HG02870 (cell line): ENCODE measurements around the gene TSPAN15.

Source experiments
- ATAC-seq: cut with Tn5 transposase; IDR thresholded peaks from one replicate; pipeline ENCODE4 v1.9.1; 2021; ENCODE audit warnings: mild to moderate bottlenecking, moderate library complexity; ENCODE audit not compliant: unreplicated experiment

Gene TSPAN15

DNA sequence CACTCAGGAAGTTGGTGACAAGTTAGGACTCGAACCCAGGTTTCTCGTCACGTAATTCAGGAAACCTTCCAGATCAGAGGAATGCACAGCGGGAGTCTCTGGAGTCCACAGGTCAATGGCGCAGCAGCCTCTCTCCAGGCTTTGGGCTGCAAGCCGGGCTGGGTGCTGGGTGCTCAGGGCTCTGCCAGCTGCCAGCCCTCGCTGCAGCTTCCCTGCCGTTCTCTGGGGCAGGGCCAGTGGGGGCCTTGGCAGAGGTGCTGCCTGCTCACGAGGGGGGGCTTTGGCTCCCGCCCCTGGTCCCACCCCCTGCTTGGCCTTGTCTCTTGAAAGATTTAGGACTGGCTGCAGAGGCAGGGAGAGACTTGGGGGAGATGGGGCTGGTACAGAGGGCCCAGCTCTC is 34.6 kb upstream of the TSPAN15 start, which contains the start of gene TACR2:
Gene TACR2, minus strand, starts transcription at position 224 of the 400 bp plus-strand sequence. CDS start 595 bp downstream, outside the sequence.
- no peak for ATAC-seq

DNA sequence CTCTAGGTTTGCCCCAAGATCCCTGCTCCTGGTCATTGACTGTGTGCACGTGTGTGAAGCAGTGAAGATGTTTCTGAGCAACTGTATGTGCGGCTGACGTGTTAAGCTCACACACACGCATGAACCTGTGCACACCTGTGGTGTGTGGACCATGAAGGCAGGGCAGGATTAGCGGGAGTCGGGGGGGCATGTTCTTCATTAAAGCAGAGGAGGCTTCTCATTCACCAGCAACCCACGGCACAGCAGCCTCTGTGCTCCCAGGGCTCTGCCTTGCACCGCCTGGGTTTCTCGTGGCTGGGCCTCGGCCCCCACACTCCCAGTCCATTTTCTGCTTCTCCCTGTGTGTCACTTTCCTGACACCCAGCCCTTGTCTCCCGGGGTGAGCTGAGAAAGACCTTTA is 33.7 kb upstream of the TSPAN15 start:
- no peak for ATAC-seq

DNA sequence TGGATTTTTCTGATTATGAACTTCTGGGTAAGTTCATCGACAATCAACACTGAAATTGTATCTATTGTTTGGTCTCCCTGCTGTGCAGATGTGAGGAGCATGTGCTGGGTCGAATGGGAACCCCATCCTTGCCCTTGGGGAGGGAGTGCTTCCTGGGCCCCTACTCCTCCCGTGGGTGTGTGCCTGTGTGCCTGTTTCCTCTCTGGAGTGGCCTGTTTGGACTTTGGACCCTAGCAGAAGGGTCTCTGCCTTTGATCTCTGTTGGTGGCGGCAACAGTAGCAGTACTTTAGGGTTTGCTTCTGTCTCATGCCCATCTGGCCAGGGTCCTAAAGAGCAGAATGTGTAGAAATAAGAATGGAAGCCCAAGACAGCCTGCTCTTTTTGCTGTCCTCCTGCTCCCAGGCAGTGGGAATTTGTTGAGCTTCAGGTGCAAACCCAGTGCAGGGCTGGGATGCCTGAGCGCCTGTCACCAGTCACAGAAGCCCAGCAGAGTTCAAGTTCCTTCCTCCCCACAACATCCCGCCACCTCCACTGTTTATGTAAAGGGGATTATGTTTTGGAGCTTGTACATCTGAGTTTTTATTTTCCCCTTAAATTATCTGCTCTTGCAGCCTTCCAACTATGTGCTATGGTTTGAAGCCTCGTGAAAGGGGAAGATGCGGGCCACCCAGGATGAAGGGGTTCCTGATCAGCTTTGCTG is 33.1 kb upstream of the TSPAN15 start:
- no peak for ATAC-seq

DNA sequence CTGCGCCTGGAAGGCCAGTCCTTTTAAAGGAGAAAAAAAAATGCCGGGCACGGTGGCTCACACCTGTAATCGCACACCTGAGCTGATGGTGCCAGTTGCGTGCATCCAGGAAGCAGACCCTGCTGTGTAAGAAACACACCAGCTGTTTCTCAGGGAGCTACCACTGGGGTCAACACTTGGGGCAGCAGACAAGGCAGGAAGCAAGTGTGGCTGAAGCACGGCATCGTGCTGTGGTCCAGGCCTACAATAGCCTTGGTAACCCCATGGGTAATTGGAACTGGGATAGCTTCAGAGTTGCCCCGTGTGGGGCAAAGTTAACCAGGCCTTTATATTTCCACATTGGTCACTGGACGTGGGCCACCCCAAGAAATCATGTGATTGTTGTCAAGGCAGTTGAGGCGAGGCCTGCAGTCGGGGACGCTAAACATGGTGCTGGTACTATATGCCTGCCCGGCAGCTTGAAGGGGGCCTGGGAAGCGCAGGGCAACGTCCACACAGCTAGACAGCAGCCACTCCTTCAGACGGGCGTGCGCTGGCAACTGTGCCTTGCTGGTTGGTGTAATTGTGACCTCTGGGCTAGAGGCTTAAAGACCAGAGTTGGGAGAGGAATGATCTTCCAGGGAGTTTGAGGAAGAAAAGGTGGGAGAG is 32.0 kb upstream of the TSPAN15 start:
- no peak for ATAC-seq

DNA sequence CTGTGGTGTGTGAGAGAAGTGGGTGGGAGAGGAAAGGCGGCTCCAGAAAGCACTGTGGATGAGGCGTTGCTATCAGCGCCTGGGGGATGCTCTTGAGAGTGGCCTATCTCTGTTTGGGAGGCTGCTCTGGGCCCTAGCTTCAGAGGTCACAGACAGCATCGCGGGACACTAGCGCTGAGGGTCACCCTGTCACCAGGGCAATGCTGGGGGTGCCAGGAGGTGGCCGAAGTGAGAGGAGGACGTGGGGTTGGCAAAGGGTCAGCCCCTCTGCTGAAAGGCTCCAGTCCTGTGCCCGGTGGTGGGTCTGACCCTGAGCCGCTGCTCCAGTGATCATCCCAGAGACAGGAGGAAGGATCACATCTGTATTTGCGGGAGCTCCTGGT is 31.5 kb upstream of the TSPAN15 start:
- no peak for ATAC-seq

DNA sequence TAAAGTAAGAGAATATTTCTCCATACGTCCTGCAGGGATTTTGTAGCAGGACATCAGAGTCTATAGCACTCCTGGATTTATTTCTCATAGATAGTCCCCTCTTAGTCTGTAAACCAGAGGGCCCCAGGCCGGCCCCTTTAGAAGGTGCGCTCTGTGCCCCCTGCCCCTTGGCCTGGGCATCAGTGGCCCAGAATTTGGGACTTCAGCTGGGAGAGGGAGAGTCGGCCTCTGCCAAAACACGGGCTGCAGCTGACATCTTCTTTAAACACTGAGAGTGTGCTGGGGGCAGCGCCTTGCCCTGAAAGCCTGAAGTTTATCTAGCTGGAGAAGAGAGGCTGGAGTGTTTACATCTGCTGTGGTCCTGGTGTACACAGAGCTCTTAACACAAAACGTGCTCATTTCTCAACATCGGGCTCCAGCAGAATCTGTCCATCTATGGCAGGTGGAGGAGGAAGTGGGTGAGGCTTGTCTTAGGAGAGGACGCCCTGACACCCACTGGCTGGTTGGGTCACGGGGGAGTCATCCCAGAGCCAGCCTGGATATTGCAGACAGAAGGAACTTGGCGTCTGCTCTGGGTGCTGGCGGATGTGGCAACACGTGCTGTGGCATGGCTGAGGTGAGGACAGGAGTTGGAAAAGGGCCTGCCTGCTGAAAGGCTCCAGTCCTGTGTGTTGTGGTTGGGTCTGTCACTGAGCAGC is 29.5 kb upstream of the TSPAN15 start:
- no peak for ATAC-seq

DNA sequence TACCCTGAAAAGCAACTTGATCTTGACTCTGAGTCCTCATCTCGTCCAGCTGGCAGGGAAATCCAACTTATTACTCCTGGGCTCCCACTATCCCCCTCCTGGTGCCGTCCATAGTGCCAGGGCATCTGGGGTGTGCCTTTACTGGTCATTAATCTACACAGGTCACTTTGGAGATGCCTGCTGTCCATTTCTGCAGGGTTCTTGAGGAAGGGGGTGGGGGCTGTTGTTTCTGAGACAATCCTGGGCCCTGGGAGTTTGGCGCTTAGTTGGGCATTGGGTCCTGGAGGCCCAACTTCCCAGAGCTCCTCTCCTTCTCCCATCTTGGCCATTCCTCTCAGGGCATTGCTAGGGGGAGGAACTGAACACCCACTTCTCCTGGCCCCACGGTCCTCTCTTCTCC is 28.6 kb upstream of the TSPAN15 start:
- no peak for ATAC-seq

DNA sequence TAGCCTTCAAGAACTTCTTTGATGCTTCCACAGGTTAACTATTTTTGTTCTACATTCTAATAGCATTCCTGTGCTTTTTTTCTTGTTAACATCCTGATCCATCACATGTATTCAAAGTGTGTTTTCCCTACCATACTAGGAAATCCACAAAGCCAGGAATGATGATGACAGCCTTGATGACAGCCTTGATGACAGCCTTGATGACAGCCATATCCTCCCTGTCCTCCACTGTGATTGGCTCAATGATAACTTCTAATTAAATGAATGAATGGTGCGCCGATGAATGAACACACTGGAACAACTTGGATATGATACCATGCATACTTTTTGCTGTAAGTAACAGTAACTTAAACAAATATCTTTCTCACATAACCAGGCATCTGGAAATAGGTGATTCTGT is 26.2 kb upstream of the TSPAN15 start:
- no peak for ATAC-seq

DNA sequence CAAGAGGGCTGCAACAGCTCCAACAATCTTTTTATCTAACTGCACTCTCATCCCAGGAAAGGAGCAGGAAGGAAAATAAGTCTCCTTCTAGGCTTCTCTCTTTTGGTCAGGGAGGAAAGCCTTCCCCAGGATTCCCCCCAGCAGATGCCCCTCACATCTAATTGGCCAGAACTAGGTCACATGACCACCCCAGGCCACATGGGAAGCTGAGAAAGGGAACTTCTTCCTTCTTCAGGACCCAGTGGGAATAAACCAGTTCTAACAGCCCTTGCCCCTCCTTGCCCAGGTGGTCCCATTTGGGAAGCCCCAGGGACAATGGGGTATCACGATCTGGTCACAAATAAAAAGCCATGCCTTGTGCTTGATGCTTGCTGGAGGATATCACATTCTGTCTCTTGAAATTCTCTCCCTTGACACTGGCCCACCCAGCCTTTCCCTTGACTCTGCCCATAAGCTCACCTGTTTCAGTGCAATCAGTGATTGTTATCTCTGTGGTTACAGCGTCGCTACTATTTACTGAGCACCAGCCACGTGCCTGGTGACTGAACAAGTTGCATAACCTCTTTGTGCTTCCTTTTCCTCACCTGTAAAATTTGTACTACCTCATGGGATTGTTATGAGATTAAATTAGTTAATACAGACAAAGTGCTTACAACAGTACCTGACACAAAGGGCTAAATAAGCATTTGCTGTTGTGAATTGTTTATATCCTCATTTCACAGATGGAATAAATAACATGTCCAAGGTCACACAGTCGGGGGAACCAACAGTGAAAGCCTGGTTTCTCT is 25.6 kb upstream of the TSPAN15 start:
- no peak for ATAC-seq

DNA sequence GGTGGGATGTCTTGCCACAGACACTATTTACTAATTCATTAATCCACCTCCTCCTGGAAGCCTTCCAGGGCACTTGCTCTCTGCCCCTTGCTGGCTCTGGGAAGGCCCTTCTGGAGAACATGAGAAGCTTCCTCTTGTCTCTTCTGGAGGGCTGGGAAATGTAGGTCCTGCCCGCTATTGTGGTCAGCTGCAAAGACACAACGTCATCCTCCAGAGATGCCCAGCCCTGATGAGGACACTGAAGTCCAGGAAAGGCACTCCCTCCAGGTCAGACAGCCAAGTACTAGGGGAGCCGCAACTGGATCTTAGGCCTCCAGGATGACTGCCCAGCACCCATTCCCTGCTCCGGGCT is 24.9 kb upstream of the TSPAN15 start:
- ATAC-seq = no peak

DNA sequence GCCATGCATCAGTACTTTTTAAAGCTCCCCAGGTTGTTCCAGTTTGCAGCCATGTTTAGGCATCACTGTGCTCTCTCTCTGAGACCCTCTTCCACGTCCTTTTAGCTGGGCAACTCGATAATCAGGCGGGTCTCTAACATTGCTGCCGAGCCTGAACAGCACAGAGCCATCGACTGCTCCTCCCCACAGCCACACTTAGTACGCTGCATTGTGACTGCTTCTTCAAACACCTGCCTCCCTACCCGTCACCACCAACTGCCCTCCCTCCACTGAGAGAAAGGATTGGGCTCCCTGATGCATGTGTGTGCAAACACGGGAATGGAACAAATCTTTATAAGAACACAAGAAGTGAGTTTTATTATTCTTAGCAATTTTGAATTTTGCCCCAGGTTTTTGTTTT is 23.1 kb upstream of the TSPAN15 start:
- ATAC-seq = no peak

DNA sequence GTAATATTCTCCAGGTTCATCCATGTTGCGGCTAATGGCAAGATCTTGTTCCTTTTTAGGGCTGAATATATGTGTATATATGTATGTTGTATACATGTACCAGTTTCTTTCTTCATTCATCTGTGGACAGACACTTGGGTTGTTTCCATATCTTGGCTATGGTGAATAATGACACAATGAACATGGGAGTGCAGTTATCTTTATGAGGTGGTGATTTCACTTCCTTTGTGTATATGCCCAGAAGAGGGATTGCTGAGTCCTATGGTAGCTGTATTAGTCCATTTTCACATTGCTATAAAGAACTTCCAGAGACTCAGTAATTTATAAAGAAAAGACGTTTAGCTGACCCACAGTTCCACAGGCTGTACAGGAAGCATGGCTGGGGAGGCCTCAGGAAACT is 17.1 kb upstream of the TSPAN15 start:
- ATAC-seq = no peak

DNA sequence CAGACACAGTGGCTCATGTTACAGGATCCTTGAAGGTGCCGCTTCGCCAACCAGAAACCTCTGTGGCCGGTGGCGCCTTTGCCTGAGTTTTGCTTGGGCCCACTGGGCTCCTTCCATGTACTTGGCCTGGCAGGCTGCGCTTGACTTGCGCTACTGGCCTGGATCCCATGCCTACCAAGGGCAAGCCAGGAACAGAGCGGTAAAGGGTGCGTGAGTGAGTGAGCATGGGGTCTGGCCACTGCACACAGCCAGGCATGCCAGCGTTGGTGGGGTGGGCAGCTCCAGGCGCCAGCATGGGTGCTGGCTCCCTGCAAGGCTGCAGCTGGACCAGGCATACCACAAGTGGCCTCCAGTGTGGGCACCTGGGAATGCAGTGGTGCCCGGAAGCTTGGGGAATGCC is 16.3 kb upstream of the TSPAN15 start:
- ATAC-seq = no peak

DNA sequence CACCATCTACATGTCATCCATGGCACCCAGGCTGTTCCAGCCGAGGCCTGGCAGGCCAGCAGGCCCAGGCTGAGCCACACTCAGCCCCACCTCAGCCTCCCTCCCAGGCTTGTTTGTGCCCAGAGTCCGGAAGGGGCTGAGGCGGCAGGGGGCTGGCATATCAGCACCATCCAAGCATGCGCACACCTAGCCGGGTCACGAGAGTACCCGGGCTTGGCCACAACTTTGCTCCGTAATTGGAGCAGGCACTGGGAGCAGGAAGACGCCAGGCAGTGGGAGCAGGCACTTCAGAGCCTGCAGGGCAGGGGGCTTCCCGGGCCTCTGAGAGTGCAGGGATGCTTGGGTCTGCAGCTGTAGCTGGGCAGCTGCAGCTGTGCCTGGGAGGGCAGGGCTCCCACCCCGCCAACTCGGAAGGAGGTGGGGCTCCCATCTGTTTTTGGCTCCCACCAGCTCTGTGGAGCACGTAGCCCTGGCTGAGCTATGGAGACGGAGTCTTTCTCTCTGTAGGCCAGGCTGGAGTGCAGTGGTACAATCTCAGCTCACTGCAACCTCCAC is 15.2 kb upstream of the TSPAN15 start:
- no peak for ATAC-seq

DNA sequence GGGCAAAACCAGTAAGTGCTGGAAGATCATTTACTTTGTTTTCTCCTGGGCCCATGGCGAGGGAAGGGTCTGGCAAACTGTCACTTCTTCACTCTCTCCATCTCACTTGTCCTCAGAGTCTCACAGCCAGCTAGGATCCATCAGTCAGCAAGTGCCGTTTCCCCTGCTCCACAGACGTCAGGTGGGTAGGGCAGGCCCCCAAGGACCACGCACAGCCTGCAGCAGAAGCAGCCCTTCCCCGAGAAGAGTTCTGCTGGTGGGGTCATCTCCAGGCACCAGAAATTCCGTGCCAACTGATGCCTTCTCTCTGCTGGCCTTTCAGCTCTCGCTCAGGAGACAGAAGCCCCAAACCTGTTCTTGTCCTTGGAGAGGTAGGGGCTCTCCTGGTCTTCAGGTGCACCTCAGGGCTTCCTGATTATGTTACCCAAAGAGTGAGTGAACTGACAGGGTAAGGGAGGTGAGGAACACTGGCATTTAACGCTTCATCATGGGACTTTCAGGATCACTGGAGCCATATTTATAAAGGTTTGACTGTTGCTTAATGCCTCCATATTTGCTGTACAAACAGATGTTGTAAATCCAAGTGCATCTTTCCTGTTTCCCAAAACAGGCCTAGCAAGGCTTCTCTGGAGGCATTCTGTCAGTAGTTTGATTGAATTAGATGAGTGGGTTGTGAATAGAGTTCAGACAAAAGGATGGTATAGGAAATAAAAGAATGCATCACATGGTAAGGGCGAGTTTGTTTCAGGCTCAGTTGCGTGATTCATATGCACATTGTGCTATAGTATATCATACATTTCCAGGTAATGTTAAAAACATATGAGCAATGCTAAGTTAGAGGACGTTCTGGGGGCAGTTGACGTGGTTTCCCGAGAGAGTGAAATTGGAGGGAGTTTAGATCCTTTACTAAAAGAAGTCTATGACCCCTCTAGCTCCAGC is 13.7 kb upstream of the TSPAN15 start:
- ATAC-seq = no peak

DNA sequence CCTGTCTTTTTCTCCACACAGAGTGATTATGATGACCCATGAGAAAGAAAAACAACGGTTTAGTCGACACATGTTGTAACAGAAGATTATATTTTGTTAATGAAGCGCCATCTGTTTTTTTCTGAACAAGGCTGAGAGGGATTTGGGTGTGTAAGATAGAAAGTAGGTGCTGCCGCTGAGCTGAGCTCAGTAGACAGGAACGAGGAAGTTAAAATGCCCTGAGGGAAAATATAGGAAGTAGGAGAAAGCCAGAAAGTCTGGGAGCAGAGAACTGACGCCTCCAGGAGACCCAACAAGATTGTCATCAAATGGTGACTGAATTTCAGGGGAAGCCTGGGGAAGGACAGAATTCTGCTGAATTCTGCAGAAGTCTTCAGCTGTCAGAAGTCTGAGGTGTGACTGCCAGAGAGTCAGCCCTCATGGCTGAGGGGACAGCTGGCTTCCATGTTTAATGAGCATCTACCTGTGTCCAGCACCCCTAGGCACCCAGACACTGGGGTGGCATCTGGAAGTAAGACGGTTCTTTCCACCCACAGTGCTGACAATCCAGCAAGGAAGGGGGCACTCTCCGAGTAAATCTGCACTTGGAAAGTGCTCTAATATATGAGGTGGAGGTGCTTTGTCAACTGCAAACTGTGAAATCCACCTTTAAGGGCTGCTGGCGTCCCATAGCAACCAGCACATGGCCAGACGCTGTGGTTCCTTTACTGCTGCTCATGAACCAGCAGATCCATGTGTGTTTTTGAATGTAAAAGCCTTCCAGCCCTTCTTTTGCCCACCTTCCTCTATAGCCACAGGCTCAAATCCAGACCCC is 12.5 kb upstream of the TSPAN15 start:
- no peak for ATAC-seq

DNA sequence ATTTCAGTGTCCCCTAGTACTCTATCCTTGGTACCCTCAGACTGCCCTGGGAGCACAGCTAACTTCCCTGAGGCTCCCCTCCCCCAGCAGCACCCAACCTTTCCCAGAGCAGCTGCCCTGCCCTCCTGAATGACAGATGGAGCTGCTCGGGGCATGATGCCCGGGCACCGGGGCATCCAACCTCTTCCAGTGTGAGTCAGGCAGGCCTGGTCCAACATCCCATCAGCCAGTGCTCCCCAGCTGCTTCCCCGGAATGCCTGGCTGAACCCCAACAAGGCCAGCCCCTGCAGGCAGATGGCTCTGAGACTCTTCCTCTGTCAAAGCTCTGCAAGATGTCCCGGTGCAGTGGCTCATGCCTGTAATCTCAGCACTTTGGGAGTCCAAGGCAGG is 11.9 kb upstream of the TSPAN15 start:
- no peak for ATAC-seq

DNA sequence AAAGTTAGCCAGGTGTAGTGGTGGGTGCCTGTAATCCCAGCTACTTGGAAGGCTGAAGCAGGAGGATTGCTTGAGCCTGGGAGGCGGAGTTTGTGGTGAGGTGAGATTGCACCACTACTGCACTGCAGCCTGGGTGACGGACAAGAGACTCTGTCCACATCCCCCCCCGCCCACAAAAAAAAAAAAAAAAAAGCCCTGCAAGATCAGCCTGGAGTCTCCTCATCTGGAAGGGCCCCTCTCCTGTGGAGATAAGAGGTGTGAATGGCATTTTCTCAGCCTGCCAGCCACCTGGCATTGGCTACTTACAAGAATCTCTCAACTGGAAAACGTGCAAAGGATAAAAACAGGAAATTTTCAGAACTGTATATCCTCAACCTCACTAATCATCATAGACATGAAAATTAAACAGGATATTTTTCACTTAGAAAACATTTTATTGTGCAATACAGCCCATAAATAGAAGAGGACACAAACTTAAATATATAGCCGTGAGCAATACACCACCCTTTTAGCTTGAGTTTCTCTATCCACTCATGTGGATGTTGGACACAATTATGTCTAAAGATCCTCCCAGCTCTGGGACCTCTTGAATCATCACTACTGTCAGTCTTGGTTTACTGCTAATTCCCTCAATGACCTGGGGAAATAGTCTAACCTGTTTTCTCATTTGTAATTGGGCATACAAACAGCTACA is 11.3 kb upstream of the TSPAN15 start:
- ATAC-seq = no peak

DNA sequence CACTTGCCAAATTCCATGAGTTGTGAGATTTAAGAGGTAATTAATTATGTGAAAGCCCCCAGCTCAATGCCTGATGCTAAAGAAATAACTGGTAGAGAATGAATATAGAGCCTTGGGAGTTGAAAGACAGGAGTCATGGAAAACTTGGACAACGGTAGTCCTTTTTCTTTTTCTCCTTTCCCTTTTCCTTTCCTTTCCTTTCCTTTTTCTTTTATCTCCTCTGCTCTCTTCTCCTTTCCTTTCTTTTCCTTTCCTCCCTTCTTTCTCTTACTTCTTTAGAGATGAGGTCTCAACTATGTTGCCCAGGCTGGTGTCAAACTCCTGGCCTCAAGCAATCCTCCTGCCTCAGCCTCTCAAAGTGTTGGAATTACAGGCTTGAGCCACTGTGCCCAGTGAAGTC is 7.9 kb upstream of the TSPAN15 start:
- ATAC-seq = no peak
